EL (cell line): ENCODE measurements around the gene MMP28.

ENCODE experiments used
- DNase-seq: peaks from one replicate; pipeline ENCODE4 v3.0.0-alpha.2; 2016

The MMP28 gene

GRCh38 chr17:35797370-35797769, 1.9 kb upstream of the MMP28 start:
- DNase-seq: no peak

DNA sequence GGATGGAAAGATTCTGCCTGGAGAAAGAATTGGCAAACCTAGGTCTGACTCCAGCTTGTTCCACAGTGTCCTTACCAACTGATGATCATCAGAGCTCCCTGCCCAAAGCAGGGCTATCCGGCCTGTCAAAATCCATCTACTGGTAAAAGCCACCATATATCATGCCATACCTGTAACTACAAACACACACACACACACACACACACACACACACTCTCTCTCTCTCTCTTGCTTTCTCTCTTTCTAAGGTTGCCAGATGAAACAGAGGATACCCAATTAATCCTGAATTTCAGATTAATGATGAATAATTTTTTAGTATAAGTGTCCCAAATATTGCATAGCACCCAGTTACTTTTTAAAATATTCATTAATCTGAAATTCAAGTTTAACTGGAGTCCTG, 1.5 kb upstream of the MMP28 start:
- DNase-seq: no peak

- no peak for DNase-seq
These were observed 427 bp upstream of the MMP28 start for GRCh38 chr17:35795871-35796265.

GRCh38 chr17:35793257-35793656, 2.2 kb downstream of the MMP28 start:
- DNase-seq: no peak

GRCh38 chr17:35791681-35792350, 3.6 kb downstream of the MMP28 start:
- no peak for DNase-seq

- DNase-seq: no peak
These were observed 4.6 kb downstream of the MMP28 start for GRCh38 chr17:35790841-35791240.

GRCh38 chr17:35788477-35789368, 6.7 kb downstream of the MMP28 start:
- peak; percentile 91 for DNase-seq

DNA sequence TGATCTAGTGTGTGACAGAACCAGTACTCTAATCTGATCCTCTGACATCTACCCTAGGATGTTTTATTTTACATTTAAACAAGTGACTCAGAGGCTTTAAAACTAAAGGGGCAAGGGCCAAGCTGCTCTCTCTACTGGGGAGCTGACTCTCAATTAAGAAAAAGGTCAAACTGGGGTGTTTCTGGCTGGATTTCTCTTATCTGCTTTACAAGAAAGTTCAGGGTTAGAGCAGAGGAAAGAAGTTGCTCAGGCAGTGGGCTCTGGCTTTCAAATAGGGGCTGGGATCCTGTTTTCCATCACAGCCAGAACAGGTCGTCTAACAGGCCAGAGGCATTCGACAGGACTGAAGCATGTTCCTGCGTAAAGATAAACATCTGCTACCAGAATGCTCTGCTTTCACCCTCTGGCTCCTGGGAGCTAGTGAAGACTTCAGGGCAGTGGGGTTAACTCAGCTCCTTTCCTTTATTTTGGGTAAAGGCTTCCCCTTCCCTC, 8.5 kb downstream of the MMP28 start:
- peak; percentile 45 for DNase-seq

DNA sequence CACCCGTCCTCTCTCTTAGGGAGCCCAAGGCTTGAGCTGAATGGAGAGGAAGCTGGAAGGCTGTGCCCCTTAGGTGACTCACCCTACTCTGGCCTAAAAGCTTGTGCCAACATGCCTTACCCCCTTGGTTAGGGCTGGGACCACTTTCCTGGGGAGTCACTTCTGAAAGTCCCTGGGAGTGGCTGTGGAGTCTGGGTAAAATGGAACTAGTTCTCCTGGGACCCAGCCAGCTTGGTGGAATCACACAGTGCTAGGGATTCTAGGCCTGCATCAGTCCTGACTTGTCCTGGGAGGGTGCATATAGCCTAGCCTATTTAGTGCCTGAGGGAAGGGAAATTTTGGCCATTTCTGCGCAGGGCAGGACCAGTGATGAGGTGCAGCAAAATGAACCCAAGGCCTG, 10.5 kb downstream of the MMP28 start:
- no peak for DNase-seq

- no peak for DNase-seq
These were observed 14.5 kb downstream of the MMP28 start for GRCh38 chr17:35780950-35781349.

DNA sequence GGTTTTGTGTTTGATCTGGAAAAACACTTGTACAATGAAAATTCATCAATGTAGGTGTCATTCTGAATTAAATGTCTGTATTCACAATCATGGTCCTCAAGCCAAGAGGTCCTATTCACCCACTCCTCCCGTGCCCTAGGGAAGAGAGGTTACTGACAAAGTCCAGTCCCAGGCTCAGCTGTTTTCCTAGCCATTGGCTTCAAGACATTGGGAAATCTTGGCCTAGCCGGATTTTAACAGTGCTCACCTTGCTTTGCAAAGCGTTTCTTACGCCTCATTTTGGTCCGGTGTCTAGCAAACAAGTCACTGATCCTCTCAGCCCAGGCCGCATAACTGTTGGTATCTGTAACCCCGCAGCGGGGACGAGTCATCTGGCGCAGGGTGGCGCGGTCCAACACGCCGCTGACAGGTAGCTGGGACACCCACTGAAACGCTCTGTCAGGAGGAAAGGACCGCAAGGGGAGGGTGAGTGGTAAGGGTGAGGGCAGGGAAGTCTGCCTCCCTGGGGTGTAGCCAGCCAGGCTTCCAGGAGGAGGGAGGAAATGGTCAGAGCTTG, 16.7 kb downstream of the MMP28 start:
- DNase-seq: no peak

DNA sequence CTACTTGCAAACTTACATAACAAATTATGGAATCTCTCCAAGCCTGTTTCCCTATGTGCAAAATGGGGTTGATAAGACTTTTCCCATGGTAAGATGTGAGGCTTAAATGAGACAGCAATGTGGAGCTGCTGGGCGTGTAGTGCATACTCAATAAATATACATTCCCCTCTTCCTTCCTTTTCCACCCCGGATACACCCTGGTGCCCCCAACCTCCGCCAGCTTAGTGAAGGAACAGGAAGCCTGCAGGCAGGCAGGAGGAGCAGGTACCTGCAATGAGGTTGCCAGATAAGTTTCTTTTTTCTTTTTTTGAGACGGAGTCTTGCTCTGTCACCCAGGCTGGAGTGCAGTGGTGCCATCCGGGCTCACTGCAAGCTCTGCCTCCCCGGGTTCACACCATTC, 19.9 kb downstream of the MMP28 start:
- no peak for DNase-seq

DNA sequence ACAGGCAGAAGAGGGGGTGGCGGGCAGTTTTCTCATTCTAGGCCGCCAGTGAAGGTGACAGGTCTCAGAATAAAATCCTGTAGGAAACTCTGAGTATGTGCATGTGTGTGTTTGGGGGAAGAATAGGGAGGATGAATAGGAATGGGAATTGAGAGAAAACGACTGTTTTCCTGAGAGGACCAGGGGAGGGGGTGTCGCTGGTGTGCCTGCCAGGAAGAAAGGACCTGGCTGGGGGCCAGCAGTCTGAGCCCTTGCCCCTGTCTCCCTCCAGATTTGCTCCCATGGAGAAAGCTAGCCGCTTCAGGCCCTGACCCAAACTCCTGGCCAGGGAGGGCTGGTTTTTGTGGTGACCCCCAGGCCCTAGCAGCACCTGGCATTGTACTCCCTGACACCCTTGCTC, 20.4 kb downstream of the MMP28 start:
- no peak for DNase-seq

GRCh38 chr17:35774499-35774898, 20.9 kb downstream of the MMP28 start:
- DNase-seq: no peak

GRCh38 chr17:35773679-35774425, 21.6 kb downstream of the MMP28 start:
- no peak for DNase-seq

GRCh38 chr17:35773129-35773528, 22.3 kb downstream of the MMP28 start:
- DNase-seq: no peak

- no peak for DNase-seq
These were observed 25.4 kb downstream of the MMP28 start for GRCh38 chr17:35769895-35770486.

DNA sequence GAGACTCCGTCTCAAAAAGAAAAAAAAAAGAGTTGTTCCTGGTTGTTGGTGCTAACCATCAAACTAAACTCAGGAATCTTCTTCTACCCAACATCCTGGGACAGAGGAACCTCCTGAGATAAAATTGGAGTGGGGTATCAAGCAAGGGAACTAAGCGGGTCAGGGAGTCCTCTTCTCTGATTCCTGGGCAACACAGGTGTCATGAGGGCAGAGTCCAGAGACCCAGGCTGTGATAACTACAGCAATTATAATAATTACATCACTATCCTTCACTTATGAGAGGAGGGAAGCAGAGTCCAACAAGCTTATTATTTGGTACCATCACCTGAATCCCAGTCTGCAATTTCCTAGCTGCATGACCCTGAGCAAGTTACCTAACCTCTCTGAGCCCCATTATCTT, 26.6 kb downstream of the MMP28 start:
- no peak for DNase-seq

DNA sequence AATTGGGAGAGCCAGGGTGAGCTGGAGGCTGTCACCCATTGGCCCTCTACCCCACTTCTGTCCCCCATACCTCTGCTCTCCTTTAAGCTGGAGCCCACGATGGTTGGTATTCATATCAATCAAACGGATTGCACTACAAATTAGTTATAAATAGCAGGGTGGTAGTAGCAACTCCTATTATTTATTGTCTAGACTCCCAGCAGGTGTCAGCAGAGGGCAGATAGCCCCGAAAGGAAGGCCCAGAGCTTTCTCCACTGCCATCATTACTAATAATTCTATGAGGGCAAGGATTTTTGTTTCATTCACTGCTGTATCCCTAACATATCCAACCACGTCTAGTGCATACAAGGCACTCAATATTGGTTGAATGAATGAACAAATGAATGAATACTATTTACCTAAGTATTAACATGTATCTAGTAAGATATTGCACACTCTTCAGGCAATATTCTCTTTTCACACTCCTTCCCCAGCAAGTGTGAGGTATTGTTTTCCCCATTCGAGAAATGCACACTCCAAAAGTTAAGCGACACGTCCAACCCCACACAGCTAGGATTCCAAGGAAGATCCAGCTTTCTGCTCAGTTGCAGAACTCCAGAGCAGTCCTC, 28.4 kb downstream of the MMP28 start:
- DNase-seq: peak; percentile 55

DNA sequence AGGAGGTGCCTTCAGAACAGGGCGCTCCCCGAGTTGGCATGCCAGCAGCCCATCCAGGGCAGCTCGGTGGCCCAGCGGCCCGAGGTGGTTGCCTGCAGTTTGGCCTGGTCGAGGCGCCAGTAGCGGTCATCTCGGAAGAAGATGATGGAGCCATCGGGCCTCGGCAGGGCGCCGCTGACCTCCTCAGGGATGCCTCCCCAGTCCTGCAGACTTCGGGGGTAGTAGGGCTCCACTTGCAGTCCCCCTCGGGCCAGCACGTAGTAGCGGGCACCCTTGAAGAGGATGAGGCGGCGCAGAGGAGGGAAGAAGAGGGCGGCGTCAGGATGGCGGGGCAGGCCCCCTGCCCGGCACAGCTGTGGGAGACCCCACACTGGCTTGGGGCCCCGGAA, 29.0 kb downstream of the MMP28 start:
- DNase-seq: no peak

- DNase-seq: no peak
These were observed 29.5 kb downstream of the MMP28 start for GRCh38 chr17:35765756-35766488.
